Mesenteric fat pad (tissue), 1 donor: Measurements from ENCODE around the gene ABL2. TPM values are rescaled to one million over a fixed set of nuclear protein-coding genes. Genes with fewer than 3 reads are reported as not detected.

Experiments
- DNase-seq: peaks from one replicate; pipeline ENCODE4 v3.0.0-alpha.2; 2020; ENCODE audit warnings: low spot score
- total RNA-seq: library from RNA; stranded (reverse); fragmentation: NEBNext Ultra II Directional; extraction: Animal tissue kit (Norgen Biotek cat#: 25700); gene quantifications from one replicate; pipeline ENCODE4 v1.2.1, GENCODE V29; 2021
- donor health status: DM: yes; HTN: yes; CAD: no.

The ABL2 gene
- total RNA-seq, 1 donor from 2014 or later = 66.7 TPM

DNA sequence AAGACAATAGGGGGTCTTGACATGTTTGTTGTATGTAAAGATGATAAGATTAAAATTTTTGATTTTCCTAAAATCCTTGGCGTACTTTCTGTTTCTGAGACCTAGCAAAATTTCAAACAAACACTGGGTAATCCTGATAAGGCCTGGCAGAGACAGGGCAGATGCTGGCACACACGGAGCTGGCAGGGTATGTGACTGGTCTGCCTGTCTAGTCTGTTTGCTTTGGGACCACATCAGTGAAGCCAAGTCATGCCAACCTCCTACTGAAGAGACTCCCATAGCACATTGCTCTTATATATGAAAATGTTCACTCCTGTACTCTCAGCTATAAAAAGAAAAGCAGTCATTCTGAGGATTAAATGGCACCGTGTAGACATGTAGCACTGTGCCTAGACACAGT lies 133.6 kb downstream of the ABL2 start:
- DNase-seq = no peak

- DNase-seq = no peak
Observed at GRCh38 chr1:179095377-179095776, 134.1 kb downstream of the ABL2 start.

DNA sequence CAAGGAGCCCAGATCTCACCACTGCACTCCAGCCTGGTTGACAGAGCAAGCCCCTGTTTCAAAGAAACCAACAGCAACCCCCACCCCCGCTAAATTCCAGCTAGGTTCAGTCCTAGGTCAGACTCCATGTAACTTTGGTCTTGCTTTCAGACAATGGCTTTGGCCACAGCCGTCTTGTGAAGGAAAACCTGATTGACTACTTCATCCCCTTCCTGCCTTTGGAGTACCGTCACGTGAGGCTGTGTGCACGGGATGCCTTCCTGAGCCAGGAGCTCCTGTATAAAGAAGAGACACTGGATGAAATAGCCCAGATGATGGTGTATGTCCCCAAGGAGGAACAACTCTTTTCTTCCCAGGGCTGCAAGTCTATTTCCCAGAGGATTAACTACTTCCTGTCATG lies 134.7 kb downstream of the ABL2 start:
- DNase-seq = no peak

DNA sequence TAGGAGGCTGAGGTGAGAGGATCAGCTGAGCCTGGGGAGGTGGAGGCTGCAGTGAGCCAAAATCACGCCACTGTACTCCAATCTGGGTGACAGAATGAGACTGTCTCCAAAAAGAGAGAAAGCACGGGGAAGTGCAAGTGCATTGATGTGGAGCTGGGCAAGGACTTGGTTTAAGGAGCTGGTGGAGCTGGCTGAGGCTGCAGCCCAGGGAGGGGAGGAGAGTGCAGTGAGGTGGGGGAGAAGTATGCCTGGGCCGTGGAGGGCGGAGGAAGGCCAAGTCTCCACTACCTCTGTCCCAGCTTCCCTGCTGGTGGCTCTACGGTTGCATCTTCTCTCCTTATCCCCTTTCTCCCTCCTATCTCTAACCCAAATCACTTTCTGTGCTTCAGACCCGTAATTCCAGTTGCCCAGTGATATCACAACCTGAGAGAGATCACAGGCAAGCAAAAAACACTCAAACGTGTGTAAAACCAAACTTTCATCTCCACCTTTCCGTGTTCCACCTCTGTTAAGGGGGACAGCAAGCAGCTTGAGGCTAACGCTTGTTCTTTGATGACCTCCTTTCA lies 136.5 kb downstream of the ABL2 start:
- DNase-seq = peak; percentile 64

DNA sequence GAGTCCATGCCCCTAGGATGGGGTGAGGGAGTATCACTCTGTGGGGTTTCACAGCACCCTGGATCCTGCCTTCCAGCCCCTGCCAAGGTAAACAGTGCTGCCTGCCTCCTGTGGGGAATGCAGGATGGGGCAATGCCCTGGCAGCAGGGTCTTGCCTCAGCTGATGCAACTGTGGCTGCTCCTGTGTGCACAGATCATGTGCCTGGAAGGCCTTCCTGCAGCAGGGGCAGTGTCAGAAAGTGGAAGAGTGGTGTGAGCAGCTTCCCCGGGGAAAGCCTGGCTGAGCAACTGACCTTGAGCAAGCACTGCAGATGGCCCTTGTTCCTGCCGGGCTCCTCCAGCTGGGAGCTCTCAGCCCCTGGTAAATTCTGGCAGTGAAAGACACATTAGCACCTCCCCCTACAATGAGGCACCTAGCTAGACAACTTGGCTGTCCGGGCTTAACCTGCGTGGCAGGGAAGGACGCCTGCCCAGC lies 137.7 kb downstream of the ABL2 start:
- DNase-seq = peak; percentile 89

- peak; percentile 78 for DNase-seq
Observed at GRCh38 chr1:179090923-179091322, 138.6 kb downstream of the ABL2 start.

- peak; percentile 72 for DNase-seq
Observed at GRCh38 chr1:179090522-179090921, 139.0 kb downstream of the ABL2 start.

DNA sequence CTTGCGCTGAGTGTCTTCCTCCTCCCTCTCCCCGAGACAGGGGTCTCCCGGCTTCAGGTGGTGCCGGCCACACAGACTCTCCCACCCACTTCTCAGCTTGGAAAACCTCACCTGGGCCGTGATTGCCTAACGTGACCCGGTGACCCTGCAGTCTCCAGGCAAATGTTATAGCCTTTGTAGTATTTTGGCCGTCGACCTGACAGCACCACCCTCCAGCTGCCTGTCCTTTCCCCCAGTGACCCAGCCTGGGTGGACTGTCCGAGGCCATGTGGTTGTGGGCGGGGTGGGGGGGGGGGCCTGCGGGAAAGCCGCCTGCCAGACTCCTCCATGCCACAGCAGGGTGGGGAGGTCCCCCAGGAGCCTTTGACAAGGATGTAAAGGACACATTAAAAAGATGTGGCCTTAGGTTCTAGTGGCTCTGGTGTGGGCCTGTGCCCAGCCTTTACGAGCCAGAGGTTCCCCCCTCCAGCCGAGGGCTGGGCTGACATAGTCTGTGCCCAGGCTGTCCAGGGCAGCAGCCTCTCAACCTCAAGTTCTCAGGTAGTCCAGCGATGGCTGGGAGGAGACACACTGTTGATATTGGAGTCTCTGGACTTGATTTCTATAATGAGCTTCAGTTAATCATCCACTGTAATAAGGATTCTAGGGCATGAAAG lies 139.5 kb downstream of the ABL2 start:
- peak; percentile 51 for DNase-seq

GRCh38 chr1:179087665-179088064 lies 141.8 kb downstream of the ABL2 start:
- DNase-seq = peak; percentile 85

GRCh38 chr1:179083533-179083932 lies 145.9 kb downstream of the ABL2 start:
- no peak for DNase-seq

- no peak for DNase-seq
Observed at GRCh38 chr1:179082999-179083335, 146.5 kb downstream of the ABL2 start.

- no peak for DNase-seq
Observed at GRCh38 chr1:179082333-179082998, 147.0 kb downstream of the ABL2 start.

DNA sequence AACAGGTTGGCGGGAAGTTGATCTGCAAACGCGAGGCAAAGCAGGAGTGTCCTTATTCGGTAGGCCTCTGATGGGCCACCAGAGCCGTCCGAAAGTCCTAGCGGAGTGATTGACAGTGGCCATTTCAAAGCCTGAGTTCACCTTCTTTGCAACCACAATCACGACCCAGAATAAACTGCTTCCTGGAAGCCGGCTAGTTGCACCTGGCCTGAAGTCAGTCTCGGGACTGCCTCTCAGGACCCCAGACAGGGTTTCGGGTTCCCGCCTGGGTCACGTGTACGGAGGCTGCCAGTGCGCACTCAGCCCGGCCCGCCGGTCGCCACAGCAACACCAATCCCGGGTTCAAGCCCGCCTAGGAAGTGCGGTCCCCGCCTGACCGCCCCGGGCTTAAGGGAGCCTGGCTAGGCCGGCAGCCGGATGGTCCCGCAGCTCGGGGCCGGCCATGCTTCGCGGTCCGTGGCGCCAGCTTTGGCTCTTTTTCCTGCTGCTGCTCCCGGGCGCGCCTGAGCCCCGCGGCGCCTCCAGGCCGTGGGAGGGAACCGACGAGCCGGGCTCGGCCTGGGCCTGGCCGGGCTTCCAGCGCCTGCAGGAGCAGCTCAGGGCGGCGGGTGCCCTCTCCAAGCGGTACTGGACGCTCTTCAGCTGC lies 147.7 kb downstream of the ABL2 start, which contains the start of gene TOR3A:
Gene TOR3A, plus strand, starts transcription at position 384 of the 646 bp plus-strand sequence. Its CDS starts 59 bp downstream, at position 443.
- DNase-seq = peak; percentile 94

DNA sequence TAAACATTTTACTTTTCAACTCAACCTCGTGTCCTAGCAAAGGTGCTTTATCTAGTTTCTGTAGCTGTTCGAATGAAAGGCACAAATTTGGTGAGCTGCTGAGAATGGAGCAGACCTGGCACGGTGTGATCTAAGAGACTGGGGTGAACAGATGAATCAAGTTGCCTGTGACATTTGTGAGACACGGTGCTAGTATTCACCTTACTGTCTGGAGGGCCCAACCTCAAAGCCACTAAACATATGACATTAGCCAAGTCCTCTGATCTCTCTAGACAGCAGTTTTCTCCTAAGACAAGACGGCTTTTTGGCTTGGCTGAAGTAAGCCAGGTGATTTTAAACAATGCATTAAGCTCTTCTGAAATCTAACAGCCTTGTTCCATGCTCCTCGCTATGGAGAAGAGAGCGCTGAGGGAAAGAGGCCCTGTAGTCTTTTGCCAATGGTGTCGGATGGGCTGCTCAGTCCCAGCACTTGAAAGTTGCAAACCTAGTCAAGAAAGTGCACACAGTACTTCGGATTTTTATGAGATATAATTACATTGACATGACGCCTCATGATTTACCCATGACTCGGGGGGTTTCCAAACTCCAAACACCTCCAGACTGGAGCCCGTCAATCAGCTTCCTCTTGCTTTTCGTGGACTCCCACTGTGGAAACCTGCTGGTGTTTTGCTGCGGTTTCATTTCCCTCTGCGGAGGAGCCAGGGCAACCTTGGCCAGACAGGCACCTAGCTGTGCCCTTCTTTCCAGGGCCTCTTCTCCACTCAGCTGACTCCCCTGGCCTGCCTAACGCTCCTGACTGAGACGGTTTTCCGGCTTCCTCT lies 148.4 kb downstream of the ABL2 start:
- no peak for DNase-seq

GRCh38 chr1:179079113-179079761 lies 150.2 kb downstream of the ABL2 start:
- DNase-seq = no peak

DNA sequence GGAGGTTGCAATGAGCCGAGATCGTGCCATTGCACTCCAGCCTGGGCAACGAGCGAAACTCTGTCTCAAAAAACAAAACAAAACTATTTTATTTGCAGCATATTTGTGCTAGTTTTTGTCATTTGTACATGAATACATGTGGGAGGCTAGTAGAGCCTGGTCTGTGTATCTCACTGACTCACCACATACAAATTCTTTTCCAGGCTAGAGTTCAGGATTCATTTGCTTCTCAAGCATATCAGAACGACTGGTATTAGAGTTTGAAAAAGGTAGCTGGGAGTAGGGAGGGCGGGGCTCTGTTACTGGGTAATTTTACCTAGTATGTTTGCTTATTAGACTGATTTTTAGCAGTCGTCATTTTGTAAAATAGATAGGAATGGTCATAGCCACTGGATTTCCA lies 152.1 kb downstream of the ABL2 start:
- DNase-seq = no peak

- DNase-seq = no peak
Observed at GRCh38 chr1:179066471-179066870, 163.0 kb downstream of the ABL2 start.

DNA sequence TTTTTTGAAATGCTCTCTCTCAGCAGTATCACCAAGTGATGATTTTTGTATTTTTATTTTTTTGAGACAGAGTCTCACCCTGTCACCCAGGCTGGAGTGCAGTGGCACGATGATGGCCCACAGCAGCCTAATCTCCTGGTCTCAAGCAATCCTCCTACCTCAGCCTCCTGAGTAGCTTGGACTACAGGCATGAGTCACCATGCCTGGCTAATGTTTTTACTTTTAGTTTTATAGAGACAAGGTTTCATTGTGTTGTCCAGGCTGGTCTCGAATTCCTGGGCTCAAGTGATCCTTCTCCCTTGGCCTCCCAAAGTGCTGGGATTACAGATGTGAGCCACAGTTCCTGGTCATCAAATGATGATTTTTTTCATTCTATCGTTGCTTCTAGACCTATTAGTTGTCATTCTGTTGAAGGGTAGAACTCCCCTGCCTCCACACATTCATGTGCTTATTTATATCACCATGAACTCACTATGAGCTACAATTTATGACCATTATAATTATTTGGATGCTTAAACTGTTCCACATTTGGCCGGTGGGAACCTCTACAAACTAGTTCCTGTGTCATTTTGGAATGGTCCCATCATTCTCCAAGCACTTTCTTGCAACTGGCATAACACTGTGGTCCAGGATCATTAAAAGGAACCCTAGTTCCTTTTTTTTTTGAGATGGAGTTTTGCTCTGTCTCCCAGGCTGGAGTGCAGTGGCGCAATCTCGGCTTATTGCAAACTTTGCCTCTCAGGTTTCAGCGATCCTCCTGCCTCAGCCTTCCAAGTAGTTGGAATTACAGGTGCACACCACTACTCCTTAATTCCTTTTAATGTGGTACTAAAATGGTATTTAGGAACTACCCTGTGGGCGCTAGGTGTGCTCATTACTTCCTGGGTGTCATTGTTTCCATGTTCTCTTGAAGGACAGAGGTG lies 167.9 kb downstream of the ABL2 start:
- no peak for DNase-seq
